CD4-positive, alpha-beta T cell (primary cell): ENCODE data around the gene NFILZ. TPM values are rescaled to one million over a fixed set of nuclear protein-coding genes. Genes with fewer than 3 reads are reported as not detected.

ENCODE experiments used
- ATAC-seq: fragments of 200-7000 bp; cut with Tn5 transposase; one replicate; pipeline ENCODE4 v1.10.0; 2022; ENCODE audit warnings: mild to moderate bottlenecking; ENCODE audit not compliant: poor library complexity
- CTCF ChIA-PET: fragments of 350-600 bp; sonication (Branson Sonifier 250); formaldehyde crosslinking; loops from one replicate; lab custom pipeline; 2021; ENCODE audit warnings: antibody characterized with exemption, inconsistent platforms; lab: Charles Lee
- POLR2A ChIA-PET: fragments of 350-600 bp; sonication (Branson Sonifier 250); formaldehyde crosslinking; loops from one replicate; lab custom pipeline; 2021; ENCODE audit warnings: antibody characterized with exemption, inconsistent platforms; lab: Charles Lee
- DNase-seq, 14 experiments: peaks; one replicate each; pipeline ENCODE4 v3.0.0-alpha.2; 2013 to 2020; ENCODE audit warnings: mixed read lengths in 2 of 14
- H3K27ac ChIP-seq, 2 donors: one replicate each; pipeline versions ENCODE4 v1.5.1 to v1.7.0; 2013; ENCODE audit warnings: low read length in 2 of 2, low read depth in 1 of 2, mild to moderate bottlenecking in 1 of 2
- H3K27me3 ChIP-seq, 2 experiments: 1 replicate in 1 of 2; 2 replicates in 1 of 2; pipeline versions ENCODE4 v1.6.1 to v1.7.0; 2013; ENCODE audit warnings: low read length in 2 of 2, control low read depth in 1 of 2, mild to moderate bottlenecking in 1 of 2, moderate library complexity in 1 of 2; ENCODE audit not compliant: insufficient read depth in 2 of 2, control insufficient read depth in 1 of 2
- H3K36me3 ChIP-seq: one replicate; pipeline ENCODE4 v1.6.1; 2013; ENCODE audit warnings: low read length, control low read depth; ENCODE audit not compliant: insufficient read depth
- H3K4me1 ChIP-seq: one replicate; pipeline ENCODE4 v1.6.1; 2013; ENCODE audit warnings: low read length, control low read depth; ENCODE audit not compliant: insufficient read depth
- H3K4me3 ChIP-seq: one replicate; pipeline ENCODE4 v1.5.1; 2013; ENCODE audit warnings: mild to moderate bottlenecking, low read length, moderate library complexity
- H3K9me3 ChIP-seq, 2 experiments: 1 replicate in 1 of 2; 2 replicates in 1 of 2; pipeline versions ENCODE4 v1.6.1 to v1.7.0; 2013; ENCODE audit warnings: low read length in 2 of 2, mild to moderate bottlenecking in 2 of 2, control low read depth in 1 of 2, moderate library complexity in 1 of 2; ENCODE audit not compliant: control insufficient read depth in 1 of 2, insufficient read depth in 1 of 2
- H3K27ac Mint-ChIP-seq: one replicate; pipeline ENCODE4 v1.8.0; 2020; ENCODE audit warnings: mixed read lengths
- H3K27me3 Mint-ChIP-seq: one replicate; pipeline ENCODE4 v1.8.0; 2021; ENCODE audit warnings: mixed read lengths
- H3K36me3 Mint-ChIP-seq: one replicate; pipeline ENCODE4 v1.8.0; 2021; ENCODE audit warnings: low read depth, mixed read lengths
- H3K4me1 Mint-ChIP-seq: one replicate; pipeline ENCODE4 v1.8.0; 2021; ENCODE audit warnings: low read depth, mixed read lengths
- H3K4me3 Mint-ChIP-seq: one replicate; pipeline ENCODE4 v1.8.0; 2020; ENCODE audit warnings: mild to moderate bottlenecking, mixed read lengths
- H3K9me3 Mint-ChIP-seq: one replicate; pipeline ENCODE4 v1.8.0; 2020; ENCODE audit warnings: mixed read lengths
- CTCF ChIP-seq: fragments of 200-600 bp; IDR thresholded peaks from one replicate; pipeline ENCODE4 v1.8.0; 2022; ENCODE audit warnings: antibody characterized with exemption, mild to moderate bottlenecking
- intact Hi-C, 2 experiments: fragments of 100-400 bp; cut with DNase I in 1 of 2; cut with micrococcal nuclease in 1 of 2; formaldehyde crosslinking; loops; one replicate each; pipeline versions ENCODE4 v1.15.1 to v1.9.0; 2023 to 2025; cut with DNase I, micrococcal nuclease
- total RNA-seq, 174 experiments: library from RNA in 2 of 174; stranded (reverse) in 2 of 174; gene quantifications; one replicate each; pipeline ENCODE4 v1.2.3 and lab custom pipeline; 2021 to 2026

The NFILZ gene
- total RNA-seq, 2 experiments from 2014 or later: not detected

GRCh38 chr19:8657869-8658268 lies 27.4 kb downstream of the NFILZ start:
- Mint-ChIP-seq H3K4me1 (peaks cover 13% of the 10 kb centered on the region), H3K9me3 (no peaks in the 10 kb centered on the region), H3K36me3 (no peaks in the 10 kb centered on the region), H3K27me3 (no peaks in the 10 kb centered on the region), H3K4me3 (no peak overlapping the region), H3K27ac (no peak overlapping the region)
- ATAC-seq (no peak), DNase-seq (no peak)
- peaks cover 18% of the 10 kb centered on the region for H3K4me1 ChIP-seq
- intact Hi-C loops: loop anchor here in 1 of 2 experiments (10.0 kb wide), 1 partner anchor 327 kb away; no protein-coding TSS in a partner anchor
- CTCF ChIA-PET: no interaction called here
- H3K4me3 ChIP-seq: no peak overlapping the region
- H3K27me3 ChIP-seq: no peaks in the 10 kb centered on the region
- no peak for TF ChIP-seq CTCF
- POLR2A ChIA-PET: no interaction called here
- no peaks in the 10 kb centered on the region for H3K9me3 ChIP-seq
- no peaks in the 10 kb centered on the region for H3K36me3 ChIP-seq
- no peak overlapping the region for H3K27ac ChIP-seq

GRCh38 chr19:8659905-8660304 lies 29.5 kb downstream of the NFILZ start:
- ATAC-seq: no peak
- no peaks in the 10 kb centered on the region for H3K9me3 Mint-ChIP-seq
- Histone ChIP-seq H3K4me1 (peaks cover 25% of the 10 kb centered on the region), H3K9me3 (no peaks in the 10 kb centered on the region), H3K27ac (no peak overlapping the region), H3K36me3 (no peaks in the 10 kb centered on the region), H3K4me3 (no peak overlapping the region), H3K27me3 (no peaks in the 10 kb centered on the region)
- ChIA-PET POLR2A (no interaction called here), CTCF (no interaction called here)
- TF ChIP-seq CTCF: no peak
- intact Hi-C loops: loop anchor here in 1 of 2 experiments (10.0 kb wide), 1 partner anchor 325 kb away; no protein-coding TSS in a partner anchor
- H3K27me3 Mint-ChIP-seq: no peaks in the 10 kb centered on the region
- H3K27ac Mint-ChIP-seq: no peak overlapping the region
- no peaks in the 10 kb centered on the region for H3K36me3 Mint-ChIP-seq
- DNase-seq: no peak
- H3K4me3 Mint-ChIP-seq: no peak overlapping the region
- peaks cover 23% of the 10 kb centered on the region for H3K4me1 Mint-ChIP-seq

GRCh38 chr19:8662263-8662662 lies 31.8 kb downstream of the NFILZ start:
- Histone ChIP-seq H3K9me3 (no peaks in the 10 kb centered on the region), H3K4me1 (peaks cover 38% of the 10 kb centered on the region), H3K36me3 (no peaks in the 10 kb centered on the region), H3K27me3 (no peaks in the 10 kb centered on the region), H3K4me3 (no peak overlapping the region), H3K27ac (no peak overlapping the region)
- ATAC-seq: no peak
- DNase-seq: no peak
- CTCF ChIA-PET: interaction anchor here (0.6 kb wide), 1 partner anchor 1981 kb away, joined by 3 read pairs; no protein-coding TSS in a partner anchor
- H3K36me3 Mint-ChIP-seq: no peaks in the 10 kb centered on the region
- intact Hi-C loops: no loop called here
- no peak overlapping the region for H3K4me3 Mint-ChIP-seq
- POLR2A ChIA-PET: no interaction called here
- H3K9me3 Mint-ChIP-seq: no peaks in the 10 kb centered on the region
- peaks cover 28% of the 10 kb centered on the region for H3K4me1 Mint-ChIP-seq
- H3K27me3 Mint-ChIP-seq: no peaks in the 10 kb centered on the region
- H3K27ac Mint-ChIP-seq: no peak overlapping the region
- no peak for TF ChIP-seq CTCF
